Brain microvascular endothelial cell (primary cell): ENCODE data around the gene MATN3.

ENCODE experiments used
- DNase-seq: peaks from one replicate; pipeline ENCODE4 v3.0.0-alpha.2; 2020
- H3K27ac ChIP-seq: fragments of 250-450 bp; sonication (Bioruptor Pico); 2 replicates; pipeline ENCODE4 v1.5.1; 2020; ENCODE audit warnings: mild to moderate bottlenecking, moderate library complexity
- H3K27me3 ChIP-seq: fragments of 250-450 bp; sonication (Bioruptor Pico); replicated peaks from 2 replicates; pipeline ENCODE4 v1.5.1; 2020; ENCODE audit warnings: mild to moderate bottlenecking
- H3K36me3 ChIP-seq: fragments of 250-450 bp; sonication (Bioruptor Pico); replicated peaks from 2 replicates; pipeline ENCODE4 v1.5.1; 2020; ENCODE audit warnings: mild to moderate bottlenecking
- H3K4me3 ChIP-seq: 2 replicates; pipeline ENCODE4 v1.5.1; 2011; ENCODE audit warnings: low read depth, mild to moderate bottlenecking, control low read depth, low read length, moderate library complexity
- CTCF ChIP-seq: IDR thresholded peaks from 2 replicates; pipeline ENCODE4 v1.5.1; 2011; ENCODE audit warnings: low read depth, mild to moderate bottlenecking, moderate library complexity, low read length, control low read depth, inconsistent platforms; ENCODE audit errors: missing control alignments
- in situ Hi-C: cut with HindIII; loops from 2 replicates; pipeline ENCODE4 v1.10.0; 2017; ENCODE audit warnings: low sequenced_read_pairs, low pct_ligation_motif_present

The MATN3 gene

GRCh38 chr2:19990416-19990728 is 22.1 kb downstream of the MATN3 start:
- Histone ChIP-seq H3K36me3 (no peaks in the 10 kb centered on the region), H3K27me3 (no peaks in the 10 kb centered on the region), H3K27ac (no peak overlapping the region), H3K4me3 (peak overlapping the region; percentile 85)
- in situ Hi-C loops, result no loop called here
- TF ChIP-seq CTCF, result no peak
- DNase-seq, result no peak

- H3K36me3 ChIP-seq, result no peaks in the 10 kb centered on the region
- DNase-seq, result peak; percentile 81
- in situ Hi-C loops, result no loop called here
- peak within 1 kb of the TSS; percentile 85 for H3K4me3 ChIP-seq
- TF ChIP-seq CTCF, result no peak
- H3K27me3 ChIP-seq, result no peaks in the 10 kb centered on the region
- H3K27ac ChIP-seq, result peak within 1 kb of the TSS; percentile 39
These were observed 22.6 kb downstream of the MATN3 start, which contains the start of gene WDR35 for GRCh38 chr2:19989667-19990415. WDR35 (minus strand) TSS chr2:19990105; CDS start chr2:19990015, 90 bp downstream.

GRCh38 chr2:19989342-19989666 is 23.2 kb downstream of the MATN3 start:
- Histone ChIP-seq H3K27me3 (no peaks in the 10 kb centered on the region), H3K27ac (peak overlapping the region; percentile 39), H3K36me3 (no peaks in the 10 kb centered on the region), H3K4me3 (peak overlapping the region; percentile 85)
- in situ Hi-C loops, result no loop called here
- no peak for TF ChIP-seq CTCF
- no peak for DNase-seq

- H3K27me3 ChIP-seq, result no peaks in the 10 kb centered on the region
- TF ChIP-seq CTCF, result no peak
- no peak for DNase-seq
- in situ Hi-C loops, result no loop called here
- H3K27ac ChIP-seq, result no peak overlapping the region
- peak overlapping the region; percentile 85 for H3K4me3 ChIP-seq
- H3K36me3 ChIP-seq, result no peaks in the 10 kb centered on the region
These were observed 23.9 kb downstream of the MATN3 start for GRCh38 chr2:19988600-19988999.

- no peaks in the 10 kb centered on the region for H3K27me3 ChIP-seq
- TF ChIP-seq CTCF, result no peak
- no peak overlapping the region for H3K4me3 ChIP-seq
- in situ Hi-C loops, result no loop called here
- H3K36me3 ChIP-seq, result no peaks in the 10 kb centered on the region
- no peak for DNase-seq
- no peak overlapping the region for H3K27ac ChIP-seq
These were observed 24.5 kb downstream of the MATN3 start for GRCh38 chr2:19987936-19988335.

GRCh38 chr2:19982268-19982667 is 30.2 kb downstream of the MATN3 start:
- H3K27ac ChIP-seq, result no peak overlapping the region
- no peak for DNase-seq
- in situ Hi-C loops, result no loop called here
- peaks cover 6% of the 10 kb centered on the region for H3K36me3 ChIP-seq
- H3K27me3 ChIP-seq, result no peaks in the 10 kb centered on the region
- no peak for TF ChIP-seq CTCF
- no peak overlapping the region for H3K4me3 ChIP-seq
